GM12878 (cell line): ENCODE measurements around the gene LRP3. TPM values are rescaled to one million over a fixed set of nuclear protein-coding genes. Genes with fewer than 3 reads are reported as not detected.

ENCODE experiments used
- CHD4 ChIP-seq: fragments of 200-600 bp; sonication (generic); IDR thresholded peaks from 2 replicates; pipeline ENCODE4 v1.6.1; 2016; ENCODE audit warnings: mild to moderate bottlenecking
- DPF2 ChIP-seq: fragments of 450-650 bp; IDR thresholded peaks from 2 replicates; pipeline ENCODE4 v1.6.1; 2017; ENCODE audit warnings: mild to moderate bottlenecking
- ESRRA ChIP-seq: IDR thresholded peaks from 2 replicates; pipeline ENCODE4 v1.6.1; 2012; ENCODE audit warnings: mild to moderate bottlenecking, low read length, improper control_type of control experiment
- IKZF1 ChIP-seq: fragments of 450-650 bp; conservative IDR thresholded peaks from 2 replicates; pipeline ENCODE4 v1.6.1; 2017; ENCODE audit warnings: antibody characterized with exemption, mild to moderate bottlenecking
- IRF3 ChIP-seq: fragments of 450-650 bp; IDR thresholded peaks from 2 replicates; pipeline ENCODE4 v1.6.1; 2014; ENCODE audit warnings: mild to moderate bottlenecking
- MAX ChIP-seq: IDR thresholded peaks from 2 replicates; pipeline ENCODE4 v1.6.1; 2012; ENCODE audit warnings: low read depth, low read length, improper control_type of control experiment
- MEF2A ChIP-seq: IDR thresholded peaks from 2 replicates; pipeline ENCODE4 v1.6.1; 2011; ENCODE audit warnings: low read depth, mild to moderate bottlenecking, low read length, moderate library complexity; ENCODE audit not compliant: insufficient read depth
- MEF2B ChIP-seq: fragments of 450-650 bp; IDR thresholded peaks from 2 replicates; pipeline ENCODE4 v1.6.1; 2018; ENCODE audit warnings: mild to moderate bottlenecking, moderate library complexity; ENCODE audit not compliant: partially characterized antibody, poor library complexity, severe bottlenecking
- MXI1 ChIP-seq: fragments of 150-350 bp; IDR thresholded peaks from 2 replicates; pipeline ENCODE4 v1.6.1; 2011; ENCODE audit warnings: low read depth, mild to moderate bottlenecking, inconsistent platforms, low read length, improper control_type of control experiment
- NFYA ChIP-seq: IDR thresholded peaks from 2 replicates; pipeline ENCODE4 v1.6.1; 2011; ENCODE audit warnings: low read depth, mild to moderate bottlenecking, low read length, improper control_type of control experiment, borderline replicate concordance
- NR2F1 ChIP-seq: fragments of 450-650 bp; conservative IDR thresholded peaks from 2 replicates; pipeline ENCODE4 v1.6.1; 2017; ENCODE audit warnings: mild to moderate bottlenecking
- RAD21 ChIP-seq: IDR thresholded peaks from 2 replicates; pipeline ENCODE4 v1.6.1; 2011; ENCODE audit warnings: mild to moderate bottlenecking, low read depth, low read length, moderate library complexity; ENCODE audit not compliant: insufficient read depth
- RAD51 ChIP-seq: fragments of 450-650 bp; IDR thresholded peaks from 2 replicates; pipeline ENCODE4 v1.6.1; 2016; ENCODE audit warnings: moderate library complexity, mild to moderate bottlenecking, inconsistent platforms
- SMAD5 ChIP-seq: IDR thresholded peaks from 2 replicates; pipeline ENCODE4 v1.6.1; 2016; ENCODE audit warnings: antibody characterized with exemption, low read depth
- SMARCA5 ChIP-seq: fragments of 450-650 bp; IDR thresholded peaks from 2 replicates; pipeline ENCODE4 v1.6.1; 2017; ENCODE audit warnings: mild to moderate bottlenecking
- SREBF1 ChIP-seq: IDR thresholded peaks from 2 replicates; pipeline ENCODE4 v1.6.1; 2012; ENCODE audit warnings: mild to moderate bottlenecking, low read length
- SUPT20H ChIP-seq: IDR thresholded peaks from 2 replicates; pipeline ENCODE4 v1.6.1; 2011; ENCODE audit warnings: low read depth, mild to moderate bottlenecking, low read length, moderate library complexity, borderline replicate concordance; ENCODE audit not compliant: control insufficient read depth
- SUZ12 ChIP-seq: fragments of 200-600 bp; sonication (generic); IDR thresholded peaks from one replicate; pipeline ENCODE4 v1.6.1; 2018; ENCODE audit warnings: antibody characterized with exemption, mild to moderate bottlenecking; ENCODE audit not compliant: unreplicated experiment
- TARDBP ChIP-seq: IDR thresholded peaks from 2 replicates; pipeline ENCODE4 v1.6.1; 2016; ENCODE audit warnings: borderline replicate concordance
- USF2 ChIP-seq: IDR thresholded peaks from 2 replicates; pipeline ENCODE4 v1.6.1; 2011; ENCODE audit warnings: low read depth, low read length, improper control_type of control experiment, borderline replicate concordance
- ZBED1 ChIP-seq: IDR thresholded peaks from 2 replicates; pipeline ENCODE4 v1.6.1; 2016; ENCODE audit warnings: borderline replicate concordance
- ZNF24 ChIP-seq: fragments of 450-650 bp; IDR thresholded peaks from 2 replicates; pipeline ENCODE4 v1.6.1; 2017; ENCODE audit warnings: antibody characterized with exemption, mild to moderate bottlenecking
- ZNF274 ChIP-seq: IDR thresholded peaks from one replicate; pipeline ENCODE4 v1.8.0; 2011; ENCODE audit not compliant: insufficient read length, insufficient read depth
- ZNF384 ChIP-seq: IDR thresholded peaks from 2 replicates; pipeline ENCODE4 v1.6.1; 2012; ENCODE audit warnings: low read depth, mild to moderate bottlenecking, low read length, improper control_type of control experiment, borderline replicate concordance
- polyA plus RNA-seq, 11 experiments: library from polyadenylated mRNA; depleted of rRNA in 4 of 11; unstranded in 6 of 11; stranded (reverse) in 5 of 11; fragments of >200 nt; fragmentation: Nextera tagmentation in 4 of 11; fragmentation: Illumina TruSeq in 1 of 11; extraction: Ambion mirVana in 4 of 11; extraction: Trizol in 1 of 11; gene quantifications; 1 replicate in 1 of 11; 2 replicates in 10 of 11; pipeline versions ENCODE4 v1.2.1 to v1.2.3, GENCODE V29; 2011 to 2016; ENCODE audit warnings: inconsistent platforms in 2 of 11, missing spikeins in 2 of 11, low read depth in 1 of 11
- total RNA-seq, 4 experiments: library from RNA; depleted of rRNA in 3 of 4; stranded (reverse); fragments of >200 nt in 3 of 4; fragmentation: Illumina TruSeq in 1 of 4; extraction: Trizol in 1 of 4; gene quantifications; 2 replicates each; pipeline versions ENCODE4 v1.2.1 to v1.2.3, GENCODE V29; 2013 to 2021
- TF ChIP-seq, protein P1 (sequence below): fragments of 450-650 bp; formaldehyde crosslinking; IDR thresholded peaks from 2 replicates; pipeline ENCODE4 v1.4.0; 2022; ENCODE audit warnings: mild to moderate bottlenecking, moderate library complexity
- TF ChIP-seq, protein P2 (sequence below): IDR thresholded peaks from 2 replicates; pipeline ENCODE4 v1.6.1; 2011; ENCODE audit warnings: borderline replicate concordance, low read depth, mild to moderate bottlenecking, moderate library complexity, mixed read lengths, low read length; ENCODE audit not compliant: insufficient read depth; ENCODE audit errors: extremely low read length

Gene LRP3
- total and polyA plus RNA-seq, 10 of the 15 experiments (the other 5 are each of a cell fraction or from before 2014, with no cell fraction given), result 0.12 to 3.2 (median 0.64) TPM; not detected in 2

GRCh38 chr19:33177417-33177979 is 16.6 kb upstream of the LRP3 start (continued):
- TF ChIP-seq USF2 (no peak), ZNF24 (no peak), ZBED1 (no peak), SREBF1 (no peak), NFYA (no peak), MEF2A (no peak), RAD51 (no peak), ZNF274 (no peak), TARDBP (no peak), SUPT20H (no peak), SMAD5 (no peak), CHD4 (no peak), NR2F1 (0 out of 2 replicates have a peak, but pooled peaks have one; percentile 31), IKZF1 (peak; percentile 64; the same call in 1 of the 2 replicates), MAX (no peak; the same call in 1 of the 2 replicates), ESRRA (no peak), IRF3 (no peak), DPF2 (peak; percentile 79; the same call in 1 of the 2 replicates), MXI1 (peak; percentile 42; the same call in 1 of the 2 replicates), ZNF384 (no peak), MEF2B (peak; percentile 40), SMARCA5 (peak; percentile 53; the same call in 1 of the 2 replicates), SUZ12 (no peak), RAD21 (0 out of 2 replicates have a peak, but pooled peaks have one; percentile 18)
- TF ChIP-seq, protein P1, sequence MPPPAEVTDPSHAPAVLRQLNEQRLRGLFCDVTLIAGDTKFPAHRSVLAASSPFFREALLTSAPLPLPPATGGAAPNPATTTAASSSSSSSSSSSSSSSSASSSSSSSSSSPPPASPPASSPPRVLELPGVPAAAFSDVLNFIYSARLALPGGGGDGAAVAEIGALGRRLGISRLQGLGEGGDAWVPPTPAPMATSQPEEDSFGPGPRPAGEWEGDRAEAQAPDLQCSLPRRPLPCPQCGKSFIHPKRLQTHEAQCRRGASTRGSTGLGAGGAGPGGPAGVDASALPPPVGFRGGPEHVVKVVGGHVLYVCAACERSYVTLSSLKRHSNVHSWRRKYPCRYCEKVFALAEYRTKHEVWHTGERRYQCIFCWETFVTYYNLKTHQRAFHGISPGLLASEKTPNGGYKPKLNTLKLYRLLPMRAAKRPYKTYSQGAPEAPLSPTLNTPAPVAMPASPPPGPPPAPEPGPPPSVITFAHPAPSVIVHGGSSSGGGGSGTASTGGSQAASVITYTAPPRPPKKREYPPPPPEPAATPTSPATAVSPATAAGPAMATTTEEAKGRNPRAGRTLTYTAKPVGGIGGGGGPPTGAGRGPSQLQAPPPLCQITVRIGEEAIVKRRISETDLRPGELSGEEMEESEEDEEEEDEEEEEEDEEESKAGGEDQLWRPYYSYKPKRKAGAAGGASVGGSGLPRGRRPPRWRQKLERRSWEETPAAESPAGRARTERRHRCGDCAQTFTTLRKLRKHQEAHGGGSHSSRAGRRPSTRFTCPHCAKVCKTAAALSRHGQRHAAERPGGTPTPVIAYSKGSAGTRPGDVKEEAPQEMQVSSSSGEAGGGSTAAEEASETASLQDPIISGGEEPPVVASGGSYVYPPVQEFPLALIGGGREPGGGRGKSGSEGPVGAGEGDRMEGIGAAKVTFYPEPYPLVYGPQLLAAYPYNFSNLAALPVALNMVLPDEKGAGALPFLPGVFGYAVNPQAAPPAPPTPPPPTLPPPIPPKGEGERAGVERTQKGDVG (CRISPR knock-in tag), result no peak
- TF ChIP-seq, protein P2, sequence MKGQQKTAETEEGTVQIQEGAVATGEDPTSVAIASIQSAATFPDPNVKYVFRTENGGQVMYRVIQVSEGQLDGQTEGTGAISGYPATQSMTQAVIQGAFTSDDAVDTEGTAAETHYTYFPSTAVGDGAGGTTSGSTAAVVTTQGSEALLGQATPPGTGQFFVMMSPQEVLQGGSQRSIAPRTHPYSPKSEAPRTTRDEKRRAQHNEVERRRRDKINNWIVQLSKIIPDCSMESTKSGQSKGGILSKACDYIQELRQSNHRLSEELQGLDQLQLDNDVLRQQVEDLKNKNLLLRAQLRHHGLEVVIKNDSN, result no peak
